H4 (cell line): ENCODE measurements around the gene RPL41. TPM values are rescaled to one million over a fixed set of nuclear protein-coding genes. Genes with fewer than 3 reads are reported as not detected.

ENCODE experiments used
- DNase-seq: peaks from one replicate; pipeline ENCODE4 v3.0.0-alpha.2; 2015; ENCODE audit warnings: low spot score
- total RNA-seq: library from RNA; depleted of rRNA; stranded (reverse); fragments of >200 nt; shearing (Covaris generic); gene quantifications from 2 replicates; pipeline ENCODE4 v1.2.3, GENCODE V29; 2014

Gene RPL41
- total RNA-seq, 1 experiment from 2014 or later = 3,847 TPM

- DNase-seq = peak; percentile 99
Observed at GRCh38 chr12:56127888-56128669, 11.6 kb downstream of the RPL41 start, which contains the start of gene ESYT1. Gene ESYT1, plus strand, starts transcription at chr12:56128267. Its CDS starts 53 bp downstream, at chr12:56128320.

GRCh38 chr12:56128670-56129205 is 12.3 kb downstream of the RPL41 start:
- DNase-seq = no peak

DNA sequence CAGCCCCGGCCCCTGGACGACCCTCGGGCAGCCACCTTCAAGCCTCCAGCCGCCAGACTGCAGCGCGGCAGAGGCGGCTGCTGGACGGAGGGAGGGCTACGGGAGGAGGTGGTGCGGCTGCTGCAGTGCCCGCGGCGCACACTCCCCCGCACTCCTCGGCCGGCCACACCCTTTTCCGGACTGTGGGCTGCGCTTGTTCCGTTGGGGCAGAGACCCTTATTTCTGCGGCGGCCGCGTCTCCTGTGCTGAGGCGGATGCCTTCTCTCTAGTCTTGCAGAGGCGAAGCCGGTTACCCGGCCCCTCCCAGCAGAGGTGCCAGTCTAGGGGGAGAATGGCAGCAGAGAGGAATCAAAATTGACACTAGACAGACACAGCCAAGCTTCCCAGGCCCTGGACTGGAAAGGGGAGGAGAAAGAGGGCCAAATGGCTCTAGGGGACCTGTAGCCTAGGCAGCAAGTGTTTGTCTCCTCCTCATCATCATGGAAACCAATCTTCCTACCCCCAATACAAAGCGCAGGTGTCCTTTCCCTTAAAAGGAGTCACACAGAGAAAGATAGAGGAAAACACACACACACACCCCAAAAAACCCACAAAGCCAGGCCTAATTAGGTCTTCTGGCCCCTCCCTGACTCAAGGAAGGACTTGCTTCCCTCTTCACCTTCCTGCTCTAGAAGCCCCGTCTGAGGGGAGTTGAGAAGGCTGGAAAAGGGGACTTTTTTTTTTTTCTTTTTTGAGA is 12.9 kb downstream of the RPL41 start:
- DNase-seq = no peak

DNA sequence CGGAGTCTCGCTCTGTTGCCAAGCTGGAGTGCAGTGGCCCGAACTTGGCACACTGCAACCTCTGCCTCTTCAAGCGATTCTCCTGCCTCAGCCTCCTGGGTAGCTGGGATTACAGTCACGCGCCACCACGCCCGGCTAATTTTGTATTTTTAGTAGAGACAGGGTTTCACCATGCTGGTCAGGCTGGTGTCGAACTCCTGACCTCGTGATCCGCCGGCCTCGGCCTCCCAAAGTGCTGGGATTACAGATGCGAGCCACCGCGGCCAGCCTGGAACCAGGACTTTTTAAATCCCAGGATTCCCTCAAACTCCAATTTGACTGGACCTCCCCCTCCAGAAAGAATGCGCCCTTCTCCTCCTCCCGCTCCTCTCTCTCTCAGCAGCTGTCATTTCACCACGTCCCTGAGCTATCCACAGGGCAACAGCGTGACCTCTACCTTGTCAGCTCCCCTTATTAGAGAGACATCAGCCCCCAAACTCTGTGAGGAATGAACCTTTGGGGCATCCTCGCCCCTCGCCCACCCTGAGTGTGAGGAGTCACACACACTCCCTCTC is 13.6 kb downstream of the RPL41 start:
- DNase-seq = no peak

DNA sequence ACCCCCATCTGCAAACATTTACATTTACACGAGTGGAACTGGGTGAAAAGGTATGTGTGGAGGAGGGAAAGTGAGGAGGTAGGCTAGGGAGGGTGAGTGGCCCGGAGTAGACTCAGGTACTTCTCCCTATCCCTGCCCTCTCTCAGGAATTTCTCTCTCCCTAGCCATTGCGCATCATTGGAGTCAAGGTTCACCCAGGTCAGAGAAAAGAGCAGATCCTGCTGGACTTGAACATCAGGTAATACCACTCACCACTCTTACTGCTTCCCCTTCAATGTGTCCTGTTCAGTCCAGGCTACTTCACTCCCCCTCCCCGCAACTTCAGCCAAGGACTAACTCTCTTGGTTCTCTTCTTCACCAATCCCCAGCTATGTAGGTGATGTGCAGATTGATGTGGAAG is 14.4 kb downstream of the RPL41 start:
- DNase-seq = no peak

DNA sequence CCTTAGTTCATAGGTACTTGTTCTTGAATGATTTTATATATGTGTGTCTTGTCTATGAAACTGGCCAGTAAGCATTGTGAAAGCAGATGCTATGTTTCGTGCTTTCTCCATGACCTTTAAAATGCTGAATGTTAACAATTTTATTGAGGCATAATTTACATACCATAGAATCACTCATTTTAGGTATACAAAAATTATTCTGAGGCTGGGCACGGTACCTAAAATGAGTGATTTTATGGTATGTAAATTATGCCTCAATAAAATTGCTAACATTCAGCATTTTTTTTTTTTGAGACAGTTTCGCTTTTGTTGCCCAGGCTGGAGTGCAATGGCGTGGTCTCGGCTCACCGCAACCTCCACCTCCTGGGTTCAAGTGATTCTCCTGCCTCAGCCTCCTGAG is 18.5 kb downstream of the RPL41 start:
- no peak for DNase-seq

GRCh38 chr12:56137853-56138571 is 21.6 kb downstream of the RPL41 start:
- DNase-seq = no peak

DNA sequence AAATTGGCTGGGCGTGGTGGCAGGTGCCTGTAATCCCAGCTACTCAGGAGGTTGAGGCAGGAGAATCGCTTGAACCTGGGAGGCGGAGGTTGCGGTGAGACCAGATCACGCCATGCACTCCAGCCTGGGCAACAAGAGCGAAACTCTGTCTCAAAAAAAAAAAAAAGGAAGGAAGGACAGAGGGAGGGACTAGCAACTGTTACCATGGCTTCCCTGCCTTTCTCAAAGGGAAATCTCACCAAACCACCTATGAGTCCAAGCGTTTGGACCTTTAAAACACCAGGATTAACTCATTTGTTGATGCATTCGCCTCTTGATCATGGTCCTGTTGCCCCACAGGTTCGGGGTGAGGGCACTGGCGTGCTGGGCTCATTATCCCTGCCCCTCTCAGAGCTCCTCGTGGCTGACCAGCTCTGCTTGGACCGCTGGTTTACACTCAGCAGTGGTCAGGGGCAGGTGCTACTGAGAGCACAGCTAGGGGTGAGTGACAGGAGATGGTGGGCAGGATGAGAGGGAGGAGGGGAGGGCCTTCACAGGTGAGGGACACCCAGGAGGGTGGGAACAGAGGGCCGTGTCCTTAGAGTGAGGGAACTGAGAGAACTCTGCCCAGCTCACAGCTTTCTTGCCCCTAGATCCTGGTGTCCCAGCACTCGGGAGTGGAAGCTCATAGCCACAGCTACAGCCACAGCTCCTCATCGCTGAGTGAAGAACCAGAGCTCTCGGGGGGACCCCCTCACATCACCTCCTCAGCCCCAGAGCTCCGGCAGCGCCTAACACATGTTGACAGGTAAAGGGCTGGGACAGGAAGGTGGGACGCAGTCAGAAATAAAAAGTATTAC is 25.7 kb downstream of the RPL41 start:
- no peak for DNase-seq

DNA sequence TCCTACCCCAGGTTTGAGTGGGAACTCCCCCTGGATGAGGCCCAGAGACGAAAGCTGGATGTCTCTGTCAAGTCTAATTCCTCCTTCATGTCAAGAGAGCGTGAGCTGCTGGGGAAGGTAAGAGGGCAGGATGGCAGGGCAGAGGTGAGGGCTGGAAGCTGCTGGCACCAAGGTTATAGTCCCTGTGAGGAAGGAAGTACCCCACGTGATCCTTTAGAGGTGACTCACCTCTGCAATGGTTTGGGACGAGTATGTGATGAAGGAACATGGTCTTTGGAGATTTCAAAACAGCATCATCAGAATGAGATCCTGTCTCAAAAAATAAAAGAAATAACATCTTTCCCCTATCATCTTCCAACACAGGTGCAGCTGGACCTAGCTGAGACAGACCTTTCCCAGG is 26.8 kb downstream of the RPL41 start:
- no peak for DNase-seq

DNA sequence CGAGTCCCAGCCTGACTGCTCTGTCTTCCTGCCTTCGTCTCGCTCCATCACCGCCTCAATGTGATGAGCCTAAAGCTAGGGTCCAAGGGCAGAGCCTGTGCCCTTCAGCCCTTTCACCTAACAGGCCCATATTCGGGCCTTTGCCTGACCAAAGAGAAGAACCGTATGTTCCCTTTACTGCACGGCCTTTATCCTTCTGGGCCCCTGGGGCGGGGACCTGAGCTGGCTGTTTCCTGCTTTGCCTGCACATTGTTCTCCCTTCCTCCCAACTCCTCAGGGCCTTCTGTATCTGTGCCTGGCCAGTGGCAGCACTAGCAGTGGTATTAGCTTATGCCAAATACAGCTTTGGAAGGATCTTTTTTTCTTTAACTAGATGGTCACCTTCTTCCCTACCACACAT is 27.4 kb downstream of the RPL41 start:
- no peak for DNase-seq

DNA sequence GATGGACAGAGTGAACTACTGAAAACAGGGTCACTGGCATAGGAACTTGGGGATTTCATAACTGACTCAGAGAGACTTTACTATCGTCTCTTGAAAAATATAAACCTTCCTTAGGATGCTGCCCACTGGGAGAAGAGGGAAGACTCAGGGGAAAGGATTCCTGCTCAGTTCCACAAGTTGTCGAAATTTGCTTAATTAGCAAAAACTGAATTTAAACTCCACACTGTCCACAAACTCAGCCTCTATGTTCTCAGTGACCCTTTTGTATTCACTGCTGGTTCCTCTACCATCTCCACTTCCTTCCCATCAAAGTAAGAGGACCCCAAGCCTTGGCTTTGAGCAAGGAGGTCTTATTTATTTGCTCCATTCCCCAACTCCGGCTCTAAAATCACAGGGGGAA is 28.8 kb downstream of the RPL41 start:
- DNase-seq = no peak

DNA sequence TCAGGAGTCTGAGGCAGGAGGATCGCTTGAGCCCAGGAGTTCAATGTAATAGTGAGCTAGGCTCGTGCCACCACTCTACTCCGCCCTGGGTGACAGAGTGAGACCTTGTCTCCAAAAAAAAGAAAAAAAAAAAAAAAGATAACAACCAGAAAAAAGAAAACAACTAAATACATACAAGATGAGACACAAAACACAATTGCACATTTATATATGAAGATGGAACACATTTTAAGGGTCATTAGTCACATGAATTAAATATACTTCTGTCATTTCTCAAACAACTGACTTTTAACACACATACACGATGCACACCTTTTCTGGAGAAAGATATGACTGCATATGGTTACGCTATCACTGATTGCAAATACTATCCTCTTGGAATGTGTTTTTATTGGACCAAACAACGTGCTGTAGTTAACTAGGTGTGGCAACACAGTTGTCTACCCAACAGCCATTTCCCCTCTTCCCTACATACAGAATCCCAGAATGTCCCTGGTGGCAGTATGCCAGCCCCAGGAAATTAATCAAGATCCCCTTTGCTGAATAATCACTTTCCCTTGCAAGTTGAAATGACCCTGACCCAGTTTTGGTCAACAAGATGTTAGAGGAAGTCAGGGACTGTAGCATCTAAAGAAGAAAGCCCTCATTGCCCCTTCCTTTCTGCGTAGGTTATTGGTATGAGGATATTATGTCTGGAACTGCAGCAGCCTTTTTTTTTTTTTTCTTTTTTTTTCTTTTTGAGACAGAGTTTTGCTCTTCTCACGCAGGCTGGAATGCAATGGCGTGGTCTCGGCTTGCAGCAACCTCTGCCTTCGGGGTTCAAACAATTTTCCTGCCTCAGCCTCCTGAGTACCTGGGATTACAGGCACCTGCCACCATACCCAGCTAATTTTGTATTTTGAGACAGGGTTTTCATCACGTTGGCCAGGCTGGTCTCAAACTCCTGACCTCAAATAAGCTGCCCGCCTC is 30.3 kb downstream of the RPL41 start:
- DNase-seq = no peak

GRCh38 chr12:56150563-56150962 is 34.1 kb downstream of the RPL41 start:
- DNase-seq = no peak

DNA sequence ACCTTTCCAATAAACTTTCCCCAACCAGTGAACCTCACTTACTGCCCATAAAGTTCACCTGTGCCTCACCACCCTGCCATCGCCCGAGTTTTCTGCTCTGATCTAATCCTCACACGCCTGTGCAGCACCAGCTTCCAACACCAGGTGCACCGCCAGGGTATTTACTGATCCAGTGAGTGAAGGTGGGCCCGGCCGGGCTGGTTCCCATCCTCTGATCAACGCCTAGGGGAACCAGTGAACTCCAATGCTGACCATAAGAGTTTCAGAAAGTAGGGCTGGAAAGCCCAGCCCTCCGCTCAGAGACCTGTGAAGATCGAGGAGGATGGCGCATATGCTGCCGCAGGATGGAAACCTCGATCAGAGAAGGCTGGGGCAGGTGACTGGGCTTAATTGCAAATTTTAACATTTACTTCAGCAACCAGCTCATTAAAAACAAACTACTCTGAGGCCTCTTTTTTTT is 35.3 kb downstream of the RPL41 start:
- DNase-seq = no peak

DNA sequence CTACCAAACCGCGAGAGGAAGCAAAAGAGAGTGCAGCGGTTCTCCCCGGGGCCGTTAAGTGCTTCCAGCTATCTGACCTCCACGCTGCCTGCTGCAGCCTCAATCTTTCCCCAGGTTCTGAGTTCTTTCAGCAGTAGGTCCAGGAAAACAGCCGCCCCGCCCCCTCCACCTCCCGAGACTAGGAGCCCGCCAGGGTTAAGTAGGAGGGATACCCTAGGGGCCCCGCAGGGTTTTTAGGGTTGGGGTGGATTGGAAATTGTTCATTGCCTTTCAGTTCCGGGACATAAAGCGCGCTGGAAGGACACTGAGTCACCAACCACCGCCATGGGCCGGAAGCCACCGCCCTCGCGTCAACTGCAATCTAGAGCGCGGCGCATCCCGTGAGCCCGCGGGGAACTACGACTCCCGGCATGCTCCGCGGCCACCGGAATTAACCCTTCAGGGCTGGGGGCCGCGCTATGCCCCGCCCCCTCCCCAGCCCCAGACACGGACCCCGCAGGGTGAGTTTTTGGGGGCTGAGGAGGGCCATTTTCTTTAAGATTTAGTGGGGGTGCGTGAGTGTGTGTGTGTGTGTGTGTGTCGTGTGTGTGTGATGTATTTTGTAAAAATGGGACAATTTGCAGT is 35.8 kb downstream of the RPL41 start, which contains the start of gene MYL6B:
TSS of gene MYL6B (plus strand) at position 456 of the 624 bp plus-strand sequence. CDS start 1,332 bp downstream, outside the sequence.
- peak; percentile 90 for DNase-seq

GRCh38 chr12:56152756-56153677 is 36.6 kb downstream of the RPL41 start:
- DNase-seq = no peak

DNA sequence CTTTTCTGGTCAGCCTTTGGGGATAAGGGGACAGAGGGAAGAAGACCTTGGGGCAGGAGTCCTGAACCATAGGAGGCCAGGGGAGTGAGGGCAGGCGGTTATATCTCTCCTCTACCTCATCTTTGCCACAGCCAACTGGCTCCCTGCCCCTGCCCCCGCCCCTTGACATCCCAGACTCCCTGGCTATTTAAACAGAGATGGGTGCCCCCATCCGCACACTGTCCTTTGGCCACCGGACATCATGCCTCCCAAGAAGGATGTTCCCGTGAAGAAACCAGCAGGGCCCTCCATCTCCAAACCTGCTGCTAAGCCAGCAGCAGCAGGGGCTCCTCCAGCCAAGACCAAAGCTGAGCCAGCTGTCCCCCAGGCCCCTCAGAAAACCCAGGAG is 37.2 kb downstream of the RPL41 start:
- DNase-seq = no peak

- no peak for DNase-seq
Observed at GRCh38 chr12:56154246-56154771, 37.9 kb downstream of the RPL41 start.
